Adipocyte (in vitro differentiated cells): Measurements from ENCODE around the gene CD59.

Source experiments
- DNase-seq: peaks from one replicate; pipeline ENCODE4 v3.0.0-alpha.2; 2015; ENCODE audit warnings: low read depth
- H3K27me3 ChIP-seq: replicated peaks from 2 replicates; pipeline ENCODE4 v1.7.0; 2013; ENCODE audit warnings: mild to moderate bottlenecking, low read length, moderate library complexity; ENCODE audit not compliant: control insufficient read depth, insufficient read depth
- H3K36me3 ChIP-seq: 2 replicates; pipeline ENCODE4 v1.7.0; 2013; ENCODE audit warnings: low read length, mild to moderate bottlenecking, moderate library complexity; ENCODE audit not compliant: control insufficient read depth, insufficient read depth, severe bottlenecking
- H3K4me1 ChIP-seq: 2 replicates; pipeline ENCODE4 v1.7.0; 2013; ENCODE audit warnings: mild to moderate bottlenecking, low read length, moderate library complexity; ENCODE audit not compliant: control insufficient read depth, insufficient read depth
- H3K4me3 ChIP-seq: 2 replicates; pipeline ENCODE4 v1.7.0; 2013; ENCODE audit warnings: mild to moderate bottlenecking, low read length, moderate library complexity
- H3K9ac ChIP-seq: 2 replicates; pipeline ENCODE4 v1.7.0; 2013; ENCODE audit warnings: mild to moderate bottlenecking, low read length, moderate library complexity
- H3K9me3 ChIP-seq: 2 replicates; pipeline ENCODE4 v1.7.0; 2013; ENCODE audit warnings: mild to moderate bottlenecking, low read length, moderate library complexity; ENCODE audit not compliant: control insufficient read depth

The CD59 gene

DNA sequence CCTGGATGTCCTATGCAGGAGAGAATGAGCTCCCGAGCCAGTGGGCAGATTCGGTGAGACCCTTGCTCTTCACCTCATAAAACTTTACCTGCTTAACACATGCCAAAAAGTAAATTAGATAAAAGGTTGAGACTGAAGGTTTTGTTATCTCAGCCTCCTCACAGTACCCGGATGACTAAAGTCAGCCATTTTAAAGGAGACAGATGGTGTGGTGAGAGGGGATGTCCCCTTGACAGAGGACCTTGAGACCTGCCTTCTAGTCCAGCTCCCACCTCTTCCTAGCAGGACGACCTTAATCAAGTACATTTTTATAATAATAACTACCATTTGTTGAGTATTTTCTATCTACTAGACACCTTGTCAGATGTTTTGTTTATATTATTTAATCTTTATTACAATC lies 75.3 kb downstream of the CD59 start:
- Histone ChIP-seq H3K4me1 (peaks cover 3% of the 10 kb centered on the region), H3K9ac (no peak overlapping the region), H3K4me3 (no peak overlapping the region), H3K27me3 (no peaks in the 10 kb centered on the region), H3K36me3 (no peaks in the 10 kb centered on the region), H3K9me3 (no peaks in the 10 kb centered on the region)
- DNase-seq: no peak

DNA sequence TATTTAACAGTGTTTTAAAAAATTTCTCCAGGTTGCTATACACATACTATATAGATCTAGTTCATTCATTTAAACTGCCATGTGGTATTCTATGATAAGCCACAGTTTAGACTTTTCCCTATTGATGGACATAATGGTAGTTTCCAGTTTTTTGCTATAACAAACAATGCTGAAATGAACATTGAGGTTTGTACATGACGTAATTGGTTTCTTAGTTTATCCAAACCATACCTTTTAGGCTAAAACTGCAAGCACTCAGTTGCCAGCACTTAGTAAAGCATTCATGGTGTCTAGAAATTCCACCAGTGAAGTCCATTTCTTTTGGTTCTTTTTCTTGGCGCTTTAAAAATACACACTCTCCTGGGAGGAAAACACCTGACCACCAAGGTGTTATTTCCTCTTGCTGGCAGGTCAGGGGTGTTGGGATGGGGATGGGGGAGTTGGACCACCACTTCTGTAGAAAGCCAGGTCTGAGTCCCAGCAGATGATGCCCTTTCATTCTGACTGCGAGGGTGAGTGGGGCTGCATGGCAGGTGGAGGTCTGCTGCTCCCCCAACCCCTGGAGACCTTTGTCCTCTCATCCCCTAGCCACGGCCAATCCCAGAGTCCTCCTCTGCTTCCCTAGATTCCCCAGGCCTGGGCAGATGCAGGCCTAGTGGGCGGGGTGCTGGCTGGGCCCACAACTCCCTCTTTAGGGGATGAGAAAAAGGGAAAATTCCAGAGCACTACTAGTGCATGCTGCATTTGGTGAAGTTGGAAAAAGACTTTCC lies 76.7 kb downstream of the CD59 start:
- peaks cover 3% of the 10 kb centered on the region for H3K4me1 ChIP-seq
- no peak overlapping the region for H3K9ac ChIP-seq
- no peak overlapping the region for H3K4me3 ChIP-seq
- H3K27me3 ChIP-seq: no peaks in the 10 kb centered on the region
- H3K9me3 ChIP-seq: no peaks in the 10 kb centered on the region
- DNase-seq: no peak
- no peaks in the 10 kb centered on the region for H3K36me3 ChIP-seq

DNA sequence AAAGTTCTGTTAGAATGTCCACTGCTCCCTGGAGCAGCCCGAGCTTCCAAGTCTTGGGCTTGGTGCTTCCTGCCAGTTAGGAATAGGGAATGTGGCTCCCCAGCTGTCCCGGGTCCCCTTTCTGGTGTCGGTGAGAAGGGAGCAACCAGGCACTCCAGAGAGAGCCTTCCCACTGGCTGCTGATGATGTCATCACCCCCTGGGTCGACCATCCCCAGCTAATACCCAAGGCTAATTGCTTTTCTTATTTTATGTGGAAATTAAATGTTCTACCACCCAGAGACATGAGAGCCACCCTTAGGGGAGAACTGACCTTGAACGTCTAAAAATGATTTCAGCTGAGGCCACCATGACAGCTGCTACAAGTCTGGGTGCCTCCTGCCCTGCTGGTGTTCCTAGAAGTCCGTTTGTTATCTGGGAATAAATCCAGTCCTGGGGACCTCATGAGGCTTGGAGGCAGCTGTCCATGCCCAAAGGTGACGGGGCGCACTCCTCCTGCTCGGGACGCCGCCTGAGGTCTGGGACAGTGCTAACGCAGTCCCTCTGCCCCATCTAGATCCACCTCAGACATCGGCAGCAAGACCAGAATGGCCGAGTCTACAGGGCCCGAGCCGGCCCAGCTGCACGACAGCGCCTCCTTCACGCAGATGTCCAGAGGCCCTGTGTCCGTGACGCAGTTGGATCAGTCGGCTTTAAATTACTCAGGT lies 77.9 kb downstream of the CD59 start:
- Histone ChIP-seq H3K4me3 (no peak overlapping the region), H3K36me3 (no peaks in the 10 kb centered on the region), H3K4me1 (peaks cover 3% of the 10 kb centered on the region), H3K9ac (no peak overlapping the region), H3K9me3 (no peaks in the 10 kb centered on the region), H3K27me3 (no peaks in the 10 kb centered on the region)
- DNase-seq: no peak

DNA sequence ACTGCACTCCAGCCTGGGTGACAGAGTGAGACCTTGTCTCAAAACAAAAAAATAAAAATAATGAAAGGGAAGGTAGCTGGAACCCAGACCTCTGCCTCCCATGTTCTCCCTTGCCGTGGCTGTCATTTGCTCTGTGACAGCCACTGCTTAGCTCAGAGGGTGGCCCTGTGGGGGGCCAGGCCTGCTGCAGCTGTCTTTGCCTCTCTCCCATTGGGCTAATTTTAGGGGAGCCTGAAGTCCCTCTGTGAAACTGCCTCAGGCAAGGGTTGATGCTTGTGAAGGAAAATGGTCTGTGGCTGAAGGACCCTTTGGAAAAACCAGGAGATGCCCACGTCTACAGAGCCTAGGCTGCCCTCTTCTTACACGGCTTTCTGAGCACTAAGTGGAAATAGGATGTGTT lies 78.5 kb downstream of the CD59 start:
- no peak for DNase-seq
- Histone ChIP-seq H3K4me3 (no peak overlapping the region), H3K4me1 (peaks cover 7% of the 10 kb centered on the region), H3K27me3 (no peaks in the 10 kb centered on the region), H3K9me3 (no peaks in the 10 kb centered on the region), H3K9ac (no peak overlapping the region), H3K36me3 (no peaks in the 10 kb centered on the region)

DNA sequence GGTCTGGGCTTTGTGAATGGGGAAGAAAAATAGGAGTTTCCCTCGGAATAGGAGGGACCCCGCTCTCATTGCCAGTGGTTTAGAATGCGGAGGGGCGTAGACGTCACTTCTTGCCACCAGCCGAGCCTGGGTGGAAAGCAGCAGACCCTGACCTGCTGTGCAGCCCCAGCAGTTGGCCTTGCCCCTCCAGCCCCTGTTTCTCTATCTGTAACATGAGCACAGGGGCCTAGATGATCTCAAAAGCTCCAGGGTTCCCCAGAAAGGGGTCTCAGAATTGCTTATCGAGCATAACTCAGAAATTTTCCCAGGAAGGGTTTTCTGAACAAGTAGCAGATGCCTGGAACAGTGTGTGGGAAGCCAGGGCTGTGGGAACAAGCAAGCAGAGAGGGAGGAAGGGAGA lies 79.5 kb downstream of the CD59 start:
- no peaks in the 10 kb centered on the region for H3K27me3 ChIP-seq
- no peak overlapping the region for H3K4me3 ChIP-seq
- H3K4me1 ChIP-seq: peaks cover 13% of the 10 kb centered on the region
- no peak overlapping the region for H3K9ac ChIP-seq
- no peaks in the 10 kb centered on the region for H3K36me3 ChIP-seq
- H3K9me3 ChIP-seq: no peaks in the 10 kb centered on the region
- DNase-seq: no peak

DNA sequence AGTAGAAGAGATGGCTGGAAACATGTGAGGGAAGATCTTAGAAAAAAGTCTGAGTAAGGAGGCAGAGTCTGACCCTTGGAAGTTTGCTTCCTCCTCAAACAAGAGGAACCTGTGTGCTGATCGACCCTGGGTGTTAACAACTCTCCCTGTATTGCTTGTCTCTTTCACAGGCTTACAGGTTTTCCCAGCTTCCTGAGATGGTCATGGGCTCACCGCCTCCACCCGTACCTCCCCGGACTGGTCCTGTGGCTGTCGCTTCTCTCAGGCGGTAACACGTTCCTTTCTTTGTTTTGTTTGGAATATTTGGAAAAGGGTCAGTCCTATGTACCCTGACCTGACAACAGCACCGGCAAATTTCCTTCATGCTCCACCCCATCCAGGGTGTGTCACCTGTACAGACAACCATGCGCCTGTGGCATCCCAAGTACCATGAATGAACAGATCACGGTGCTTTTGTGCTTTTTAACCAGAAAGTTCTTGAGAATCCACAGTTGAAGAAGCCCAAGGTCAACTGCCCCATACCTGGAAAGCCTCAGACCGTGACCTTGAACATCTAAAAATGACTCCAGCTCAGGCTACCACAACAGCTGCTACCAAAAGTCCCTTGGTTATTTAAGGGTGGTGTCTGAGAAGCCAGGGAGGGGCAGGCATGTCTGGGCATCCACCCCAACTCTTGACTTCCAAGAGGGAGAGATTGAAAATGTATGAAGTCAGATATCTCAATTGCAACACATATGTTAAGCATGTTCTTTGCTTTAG lies 80.2 kb downstream of the CD59 start:
- Histone ChIP-seq H3K36me3 (no peaks in the 10 kb centered on the region), H3K4me3 (no peak overlapping the region), H3K27me3 (no peaks in the 10 kb centered on the region), H3K4me1 (peaks cover 13% of the 10 kb centered on the region), H3K9ac (no peak overlapping the region), H3K9me3 (no peaks in the 10 kb centered on the region)
- no peak for DNase-seq

DNA sequence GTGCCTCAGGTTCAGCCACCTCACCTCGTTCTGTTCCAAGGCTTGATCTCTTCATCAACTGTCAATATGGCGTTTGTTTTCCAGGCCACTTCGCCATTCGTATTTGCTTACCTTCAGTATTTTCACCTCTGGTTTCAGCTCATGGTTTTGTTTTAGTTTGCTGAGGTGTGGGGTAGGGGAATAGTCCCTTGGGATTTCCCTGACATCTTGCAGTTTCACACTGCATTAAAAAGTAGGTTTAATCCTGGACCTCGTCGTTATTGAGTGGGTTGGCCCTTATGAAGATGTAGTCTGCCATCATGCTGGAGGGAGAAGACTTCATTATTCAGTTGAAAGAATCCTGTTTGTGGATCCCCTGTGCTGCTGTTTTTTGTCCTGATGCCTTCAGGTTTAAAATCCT lies 81.6 kb downstream of the CD59 start:
- Histone ChIP-seq H3K4me1 (peaks cover 13% of the 10 kb centered on the region), H3K9me3 (no peaks in the 10 kb centered on the region), H3K9ac (no peak overlapping the region), H3K4me3 (no peak overlapping the region), H3K27me3 (no peaks in the 10 kb centered on the region), H3K36me3 (no peaks in the 10 kb centered on the region)
- DNase-seq: no peak
